MCF 10A (cell line): ENCODE data around the gene NOX5. TPM values are rescaled to one million over a fixed set of nuclear protein-coding genes. Genes with fewer than 3 reads are reported as not detected.

ENCODE experiments used
- BruUV-seq: library from RNA; stranded (reverse); fragments of 400-500 nt; replicated peaks from 2 replicates; lab custom pipeline; 2021; lab: Mats Ljungman, UMichigan
- CTCF ChIA-PET: fragments of 300-600 bp; sonication (Branson Sonifier 250); formaldehyde crosslinking; extraction: SDS; loops from one replicate; lab custom pipeline; 2021; ENCODE audit warnings: antibody characterized with exemption, inconsistent platforms; lab: Yijun Ruan, JAX
- POLR2A ChIA-PET: fragments of 300-600, 350-650 bp; sonication (Branson Sonifier 250); formaldehyde crosslinking; extraction: SDS; loops from one replicate; lab custom pipeline; 2020; ENCODE audit warnings: antibody characterized with exemption, inconsistent platforms; lab: Yijun Ruan, JAX
- DNase-seq: peaks from one replicate; pipeline ENCODE4 v3.0.0-alpha.2; 2018; ENCODE audit not compliant: unreplicated experiment
- H3K27ac Mint-ChIP-seq: one replicate; pipeline ENCODE4 v1.8.0; 2022; ENCODE audit warnings: mild to moderate bottlenecking, low read depth, mixed read lengths; ENCODE audit not compliant: unreplicated experiment
- H3K27me3 Mint-ChIP-seq: one replicate; pipeline ENCODE4 v1.8.0; 2022; ENCODE audit warnings: mixed read lengths; ENCODE audit not compliant: insufficient read depth, unreplicated experiment
- H3K36me3 Mint-ChIP-seq: one replicate; pipeline ENCODE4 v1.8.0; 2022; ENCODE audit warnings: mild to moderate bottlenecking, moderate library complexity, mixed read lengths; ENCODE audit not compliant: insufficient read depth, unreplicated experiment
- H3K4me1 Mint-ChIP-seq: one replicate; pipeline ENCODE4 v1.8.0; 2022; ENCODE audit warnings: mixed read lengths; ENCODE audit not compliant: insufficient read depth, unreplicated experiment
- H3K4me3 Mint-ChIP-seq: one replicate; pipeline ENCODE4 v1.8.0; 2022; ENCODE audit warnings: mild to moderate bottlenecking, moderate library complexity, mixed read lengths; ENCODE audit not compliant: unreplicated experiment
- H3K9me3 Mint-ChIP-seq: one replicate; pipeline ENCODE4 v1.8.0; 2022; ENCODE audit warnings: mixed read lengths; ENCODE audit not compliant: unreplicated experiment
- CTCF ChIP-seq: fragments of 200-600 bp; IDR thresholded peaks from one replicate; pipeline ENCODE4 v1.8.0; 2022; ENCODE audit warnings: antibody characterized with exemption, mild to moderate bottlenecking; ENCODE audit not compliant: unreplicated experiment
- intact Hi-C: fragments of 100-400 bp; cut with micrococcal nuclease; formaldehyde crosslinking; loops from 2 replicates; pipeline ENCODE4 v1.14.1; 2022
- total RNA-seq: library from RNA; stranded (reverse); gene quantifications from 2 replicates; pipeline ENCODE4 v1.2.3, GENCODE V29; 2022

Gene NOX5
- total RNA-seq, 1 experiment from 2014 or later, result 1.4 TPM

GRCh38 chr15:68983961-68984481 is 30.5 kb upstream of the NOX5 start:
- Mint-ChIP-seq H3K4me3 (no peak overlapping the region), H3K4me1 (no peaks in the 10 kb centered on the region), H3K9me3 (no peaks in the 10 kb centered on the region), H3K27ac (no peak overlapping the region), H3K27me3 (no peaks in the 10 kb centered on the region), H3K36me3 (no peaks in the 10 kb centered on the region)
- no TSS peak for BruUV-seq
- ChIA-PET CTCF (interaction anchor here (0.6 to 0.7 kb wide), 2 partner anchors 14 to 481 kb away, joined by 3 read pairs; no protein-coding TSS in a partner anchor), POLR2A (no interaction called here)
- no peak for DNase-seq
- TF ChIP-seq CTCF, result no peak
- intact Hi-C loops, result no loop called here

GRCh38 chr15:68984586-68984985 is 29.9 kb upstream of the NOX5 start:
- DNase-seq, result no peak
- H3K4me1 Mint-ChIP-seq, result no peaks in the 10 kb centered on the region
- POLR2A ChIA-PET, result no interaction called here
- CTCF ChIA-PET, result interaction anchor here (0.6 to 1.1 kb wide), 3 partner anchors 12 to 481 kb away, joined by 3 read pairs; no protein-coding TSS in a partner anchor
- no peak overlapping the region for H3K27ac Mint-ChIP-seq
- H3K27me3 Mint-ChIP-seq, result no peaks in the 10 kb centered on the region
- no TSS peak for BruUV-seq
- no peaks in the 10 kb centered on the region for H3K36me3 Mint-ChIP-seq
- H3K4me3 Mint-ChIP-seq, result no peak overlapping the region
- no peak for TF ChIP-seq CTCF
- intact Hi-C loops, result no loop called here
- H3K9me3 Mint-ChIP-seq, result no peaks in the 10 kb centered on the region

- Mint-ChIP-seq H3K27me3 (no peaks in the 10 kb centered on the region), H3K4me3 (no peak overlapping the region)
- CTCF ChIA-PET, result interaction anchor here (1.1 kb wide), 1 partner anchor 13 kb away, joined by 3 read pairs; no protein-coding TSS in a partner anchor
These were observed 29.1 kb upstream of the NOX5 start for GRCh38 chr15:68985361-68985891.

GRCh38 chr15:68986322-68986721 is 28.2 kb upstream of the NOX5 start:
- H3K27ac Mint-ChIP-seq, result no peak overlapping the region
- ChIA-PET CTCF (no interaction called here), POLR2A (no interaction called here)
- no peak for DNase-seq
- intact Hi-C loops, result no loop called here
- TF ChIP-seq CTCF, result no peak
- H3K36me3 Mint-ChIP-seq, result no peaks in the 10 kb centered on the region
- no peaks in the 10 kb centered on the region for H3K27me3 Mint-ChIP-seq
- no TSS peak for BruUV-seq
- no peaks in the 10 kb centered on the region for H3K9me3 Mint-ChIP-seq
- no peaks in the 10 kb centered on the region for H3K4me1 Mint-ChIP-seq
- no peak overlapping the region for H3K4me3 Mint-ChIP-seq

More at GRCh38 chr15:68985361-68985891, 29.1 kb upstream of the NOX5 start:
- Mint-ChIP-seq H3K27ac (no peak overlapping the region), H3K36me3 (no peaks in the 10 kb centered on the region), H3K9me3 (no peaks in the 10 kb centered on the region), H3K4me1 (no peaks in the 10 kb centered on the region)
- POLR2A ChIA-PET, result no interaction called here
- intact Hi-C loops, result no loop called here
- no peak for DNase-seq
- BruUV-seq, result no TSS peak
- TF ChIP-seq CTCF, result no peak
